SK-N-MC (cell line): ENCODE measurements around the gene PLSCR3.

Source experiments
- EZH2 ChIP-seq: fragments of 200-600 bp; sonication (generic); IDR thresholded peaks from one replicate; pipeline ENCODE4 v1.6.1; 2017; ENCODE audit warnings: antibody characterized with exemption
- FOXP2 ChIP-seq: optimal IDR thresholded peaks from 2 replicates; pipeline ENCODE3; 2011; ENCODE audit warnings: mild to moderate bottlenecking, moderate library complexity; ENCODE audit not compliant: insufficient read depth; ENCODE audit errors: extremely low read length, control extremely low read depth

- TF ChIP-seq FOXP2 (no peak), EZH2 (no peak)
Observed at GRCh38 chr17:7410634-7411426, 16.5 kb upstream of the PLSCR3 start.
